HCT116 (cell line): Measurements from ENCODE around the gene MDFIC2. TPM values are rescaled to one million over a fixed set of nuclear protein-coding genes. Genes with fewer than 3 reads are reported as not detected.
"Not testable (repeated sequence)": the region's sequence is repeated elsewhere in the genome, so short reads cannot be mapped to it uniquely, and the experiment has no call there.

Source experiments
- ATAC-seq: fragments of 200-7000 bp; cut with Tn5 transposase; 2 replicates; pipeline ENCODE4 v1.9.1; 2020; ENCODE audit warnings: mild to moderate bottlenecking, moderate library complexity
- BruUV-seq: library from RNA; stranded (reverse); fragments of 400-500 nt; replicated peaks from 2 replicates; lab custom pipeline; 2021; lab: Mats Ljungman, UMichigan
- CTCF ChIA-PET: fragments of 300-600 bp; sonication (Branson Sonifier 250); formaldehyde crosslinking; loops from one replicate; lab custom pipeline; 2021; ENCODE audit warnings: antibody characterized with exemption; lab: Charles Lee
- POLR2A ChIA-PET: fragments of 300-600, 350-600 bp; sonication (Branson Sonifier 250); formaldehyde crosslinking; loops from one replicate; lab custom pipeline; 2021; ENCODE audit warnings: antibody characterized with exemption; lab: Charles Lee
- RAD21 ChIA-PET, 2 experiments: fragments of 300-600 bp; sonication (Branson Sonifier 250); formaldehyde crosslinking; loops; one replicate each; lab custom pipeline; 2023; ENCODE audit warnings: low total read pairs in 2 of 2; ENCODE audit not compliant: uncharacterized antibody in 2 of 2, unreplicated experiment in 2 of 2, low non-redundant PET in 1 of 2; lab: Charles Lee
- DNase-seq: peaks from one replicate; pipeline ENCODE4 v3.0.0-alpha.2; 2010; ENCODE audit warnings: low read depth, low spot score
- H2AFZ ChIP-seq: fragments of 200-600 bp; shearing (Covaris generic), sonication (generic); 2 replicates; pipeline ENCODE4 v1.6.1; 2017; ENCODE audit warnings: low read depth, mixed run types, mixed read lengths, antibody characterized with exemption, low read length; ENCODE audit not compliant: poor library complexity, severe bottlenecking
- H3K27ac ChIP-seq: 2 replicates; pipeline ENCODE4 v1.5.1; 2012; ENCODE audit warnings: low read depth, low read length
- H3K27me3 ChIP-seq: fragments of 200-600 bp; sonication (generic); 2 replicates; pipeline ENCODE4 v1.6.1; 2016; ENCODE audit warnings: mixed run types, low read length, mixed read lengths; ENCODE audit not compliant: insufficient read depth
- H3K36me3 ChIP-seq, 2 experiments: fragments of 200-500 bp in 1 of 2; fragments of 200-600 bp in 1 of 2; sonication (Bioruptor generic) in 1 of 2; sonication (generic) in 1 of 2; 2 replicates each; pipeline versions ENCODE4 v1.5.1 to v1.6.1; 2014 to 2016; ENCODE audit warnings: low read length in 2 of 2, inconsistent platforms in 1 of 2, mixed read lengths in 1 of 2, mixed run types in 1 of 2; ENCODE audit not compliant: insufficient read depth in 2 of 2, control insufficient read depth in 1 of 2
- H3K4me1 ChIP-seq, 2 experiments: fragments of 200-600 bp in 1 of 2; sonication (generic) in 1 of 2; 2 replicates each; pipeline versions ENCODE4 v1.5.1 to v1.6.1; 2012 to 2017; ENCODE audit warnings: low read length in 2 of 2, inconsistent platforms in 1 of 2, mild to moderate bottlenecking in 1 of 2, mixed read lengths in 1 of 2, mixed run types in 1 of 2, moderate library complexity in 1 of 2; ENCODE audit not compliant: insufficient read depth in 2 of 2, control insufficient read depth in 1 of 2
- H3K4me2 ChIP-seq: fragments of 200-600 bp; sonication (generic); 2 replicates; pipeline ENCODE4 v1.6.1; 2017; ENCODE audit warnings: mixed run types, low read length, mixed read lengths
- H3K4me3 ChIP-seq, 2 experiments: fragments of 200-600 bp in 1 of 2; sonication (generic) in 1 of 2; replicated peaks in 1 of 2; 2 replicates each; pipeline ENCODE4 v1.5.1; 2011 to 2016; ENCODE audit warnings: low read length in 2 of 2, control low read depth in 1 of 2, low read depth in 1 of 2, mild to moderate bottlenecking in 1 of 2, mixed read lengths in 1 of 2, mixed run types in 1 of 2
- H3K79me2 ChIP-seq: fragments of 200-600 bp; sonication (generic); 2 replicates; pipeline ENCODE4 v1.6.1; 2017; ENCODE audit warnings: mild to moderate bottlenecking, mixed run types, low read length, moderate library complexity, mixed read lengths; ENCODE audit not compliant: insufficient read depth
- H3K9ac ChIP-seq: fragments of 200-600 bp; sonication (generic); 2 replicates; pipeline ENCODE4 v1.6.1; 2016; ENCODE audit warnings: low read length, mixed read lengths
- H3K9me2 ChIP-seq: fragments of 200-600 bp; sonication (generic), shearing (Covaris generic); 2 replicates; pipeline ENCODE4 v1.6.1; 2017; ENCODE audit warnings: mixed run types, mild to moderate bottlenecking, moderate library complexity; ENCODE audit not compliant: insufficient read depth
- H3K9me3 ChIP-seq, 2 experiments: fragments of 200-500 bp in 1 of 2; fragments of 200-600 bp in 1 of 2; sonication (Bioruptor generic) in 1 of 2; sonication (generic) in 1 of 2; 2 replicates each; pipeline ENCODE4 v1.6.1; 2014 to 2017; ENCODE audit warnings: low read length in 2 of 2, mixed read lengths in 2 of 2, inconsistent platforms in 1 of 2, low read depth in 1 of 2, mild to moderate bottlenecking in 1 of 2, mixed run types in 1 of 2, moderate library complexity in 1 of 2; ENCODE audit not compliant: control insufficient read depth in 1 of 2, insufficient read depth in 1 of 2
- H4K20me1 ChIP-seq: fragments of 200-600 bp; sonication (generic), shearing (Covaris generic); 2 replicates; pipeline ENCODE4 v1.6.1; 2017; ENCODE audit warnings: mixed run types, mild to moderate bottlenecking, moderate library complexity; ENCODE audit not compliant: insufficient read depth
- CBX3 ChIP-seq: IDR thresholded peaks from 2 replicates; pipeline ENCODE4 v1.6.1; 2012; ENCODE audit warnings: low read depth
- ELF1 ChIP-seq: IDR thresholded peaks from 2 replicates; pipeline ENCODE4 v1.6.1; 2012; ENCODE audit warnings: low read depth, borderline replicate concordance
- EZH2 ChIP-seq: fragments of 200-600 bp; sonication (generic); IDR thresholded peaks from 2 replicates; pipeline ENCODE4 v1.6.1; 2017; ENCODE audit warnings: antibody characterized with exemption, mixed run types
- EZH2phosphoT487 ChIP-seq: fragments of 200-600 bp; IDR thresholded peaks from 2 replicates; pipeline ENCODE4 v1.6.1; 2018; ENCODE audit warnings: antibody characterized with exemption, borderline replicate concordance
- FOSL1 ChIP-seq: IDR thresholded peaks from 2 replicates; pipeline ENCODE4 v1.6.1; 2012; ENCODE audit warnings: low read depth
- JUND ChIP-seq: IDR thresholded peaks from 2 replicates; pipeline ENCODE4 v1.6.1; 2012
- POLR2A ChIP-seq: IDR thresholded peaks from 2 replicates; pipeline ENCODE4 v1.7.0; 2011; ENCODE audit warnings: borderline replicate concordance; ENCODE audit not compliant: insufficient read depth, insufficient read length; ENCODE audit errors: extremely low read depth
- POLR2AphosphoS5 ChIP-seq: IDR thresholded peaks from 2 replicates; pipeline ENCODE4 v1.6.1; 2011; ENCODE audit warnings: mild to moderate bottlenecking, low read depth, low read length, moderate library complexity
- SIN3A ChIP-seq: IDR thresholded peaks from 2 replicates; pipeline ENCODE4 v1.6.1; 2012; ENCODE audit warnings: low read depth
- intact Hi-C: fragments of 100-400 bp; cut with micrococcal nuclease; formaldehyde crosslinking; loops from 2 replicates; pipeline ENCODE4 v1.10.0; 2022
- total RNA-seq: library from RNA; stranded (reverse); gene quantifications from one replicate; pipeline ENCODE4 v1.2.1, GENCODE V29; 2021; ENCODE audit not compliant: unreplicated experiment

MDFIC2 gene
- total RNA-seq, 1 experiment from 2014 or later: not detected

DNA sequence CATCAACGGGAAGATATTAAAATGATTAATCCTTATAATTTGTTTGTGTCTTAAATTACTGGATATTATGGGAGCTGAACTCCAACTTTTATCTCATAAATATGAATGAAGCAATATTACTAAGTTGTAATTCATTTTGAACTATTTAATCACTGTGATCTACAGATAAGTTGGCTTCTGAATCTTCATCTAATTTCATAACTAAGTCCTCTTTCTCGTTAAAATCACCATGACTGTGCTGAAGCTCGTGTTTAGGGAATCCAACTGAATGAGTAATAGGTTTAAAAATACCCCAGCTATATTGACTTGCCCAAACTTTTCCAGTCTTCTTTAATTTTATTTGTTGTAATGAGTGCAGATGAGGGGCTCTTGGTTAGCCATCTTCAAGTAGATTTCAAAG, 14.1 kb downstream of the MDFIC2 start:
- H3K27me3 ChIP-seq: no peaks in the 10 kb centered on the region
- no peak overlapping the region for H3K4me3 ChIP-seq
- ATAC-seq (no peak), DNase-seq (no peak)
- no peak overlapping the region for H3K9ac ChIP-seq
- POLR2A ChIA-PET: no interaction called here
- intact Hi-C loops: no loop called here
- no TSS peak for BruUV-seq
- H3K9me3 ChIP-seq: peaks cover 0 to 5% of the 10 kb centered on the region in 2 experiments; a peak in 1 of 4 replicates
- H3K36me3 ChIP-seq: no peaks in the 10 kb centered on the region
- RAD21 ChIA-PET: no interaction called here
- no peaks in the 10 kb centered on the region for H3K79me2 ChIP-seq
- no peak for TF ChIP-seq SIN3A
- TF ChIP-seq JUND: no peak
- TF ChIP-seq, all 23 proteins: peak for 0
- Histone ChIP-seq H3K4me1 (no peaks in the 10 kb centered on the region), H3K4me2 (no peak overlapping the region), H4K20me1 (no peaks in the 10 kb centered on the region), H2AFZ (no peak overlapping the region), H3K27ac (no peak overlapping the region), H3K9me2 (no peaks in the 10 kb centered on the region)
- CTCF ChIA-PET: no interaction called here

DNA sequence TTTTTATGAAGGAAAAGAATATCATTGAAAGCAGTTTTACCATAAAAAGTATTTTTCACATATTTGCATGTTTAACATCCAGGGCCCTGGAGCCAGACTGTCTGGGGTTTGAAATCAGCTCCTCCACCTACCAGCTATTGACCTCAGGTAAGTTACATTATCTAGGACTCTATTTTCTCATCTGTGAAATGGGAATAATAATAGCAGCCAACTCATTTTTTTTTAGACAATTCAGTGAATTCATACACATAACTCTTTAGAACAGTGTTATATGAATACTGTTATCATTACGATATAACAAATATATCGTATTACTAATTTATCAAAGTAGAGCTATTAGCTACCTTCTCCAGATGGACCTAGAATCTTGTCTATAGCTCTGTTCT, 21.3 kb downstream of the MDFIC2 start:
- ATAC-seq (no peak), DNase-seq (no peak)
- RAD21 ChIA-PET: no interaction called here
- no peaks in the 10 kb centered on the region for H3K9me2 ChIP-seq
- POLR2A ChIA-PET: no interaction called here
- peaks cover 0 to 5% of the 10 kb centered on the region in 2 experiments; a peak in 1 of 4 replicates for H3K9me3 ChIP-seq
- no peak overlapping the region for H3K4me2 ChIP-seq
- no TSS peak for BruUV-seq
- H3K27me3 ChIP-seq: no peaks in the 10 kb centered on the region
- no peak overlapping the region for H3K9ac ChIP-seq
- H3K36me3 ChIP-seq: no peaks in the 10 kb centered on the region
- no peaks in the 10 kb centered on the region for H3K4me1 ChIP-seq
- H3K27ac ChIP-seq: no peak overlapping the region
- TF ChIP-seq JUND (no peak), CBX3 (no peak), EZH2phosphoT487 (no peak), EZH2 (no peak), POLR2AphosphoS5 (no peak), ELF1 (no peak), FOSL1 (no peak), POLR2A (no peak)
- TF ChIP-seq, all 23 proteins: peak for 0
- Histone ChIP-seq H3K4me3 (no peak overlapping the region), H2AFZ (no peak overlapping the region), H4K20me1 (no peaks in the 10 kb centered on the region), H3K79me2 (no peaks in the 10 kb centered on the region)
- intact Hi-C loops: no loop called here
- CTCF ChIA-PET: no interaction called here

DNA sequence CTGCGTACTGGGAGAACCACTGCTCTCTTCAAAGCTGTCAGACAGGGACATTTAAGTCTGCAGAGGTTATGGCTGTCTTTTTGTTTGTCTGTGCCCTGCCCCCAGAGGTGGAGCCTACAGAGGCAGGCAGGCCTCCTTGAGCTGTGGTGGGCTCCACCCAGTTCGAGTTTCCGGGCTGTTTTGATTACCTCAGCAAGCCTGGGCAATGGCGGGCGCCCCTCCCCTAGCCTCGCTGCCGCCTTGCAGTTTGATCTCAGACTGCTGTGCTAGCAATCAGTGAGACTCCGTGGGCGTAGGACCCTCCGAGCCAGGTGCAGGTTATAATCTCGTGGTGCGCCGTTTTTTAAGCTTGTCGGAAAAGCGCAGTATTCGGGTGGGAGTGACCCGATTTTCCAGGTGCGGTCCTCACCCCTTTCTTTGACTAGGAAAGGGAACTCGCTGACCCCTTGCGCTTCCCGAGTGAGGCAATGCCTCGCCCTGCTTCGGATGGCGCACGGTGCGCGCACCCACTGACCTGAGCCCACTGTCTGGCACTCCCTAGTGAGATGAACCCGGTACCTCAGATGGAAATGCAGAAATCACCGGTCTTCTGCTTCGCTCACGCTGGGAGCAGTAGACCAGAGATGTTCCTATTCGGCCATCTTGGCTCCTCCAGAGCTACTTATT, 21.9 kb downstream of the MDFIC2 start:
- DNase-seq, H2AFZ ChIP-seq: not testable (repeated sequence)

More for the DNA sequence above, 21.9 kb downstream of the MDFIC2 start:
- CTCF ChIA-PET, H3K9me3 ChIP-seq, H3K27ac ChIP-seq, RAD21 ChIA-PET, H3K4me1 ChIP-seq, H3K4me3 ChIP-seq, H3K4me2 ChIP-seq, H3K27me3 ChIP-seq, H3K36me3 ChIP-seq, H4K20me1 ChIP-seq, BruUV-seq, H3K9me2 ChIP-seq, intact Hi-C loops, H3K79me2 ChIP-seq, POLR2A ChIA-PET, H3K9ac ChIP-seq, ATAC-seq: not testable (repeated sequence)
